GM18520 (cell line): Measurements from ENCODE around the gene RPLP2.

Source experiments
- ATAC-seq: cut with Tn5 transposase; IDR thresholded peaks from one replicate; pipeline ENCODE4 v1.9.1; 2021; ENCODE audit not compliant: unreplicated experiment

Gene RPLP2

GRCh38 chr11:821512-822371, 12.0 kb downstream of the RPLP2 start:
- ATAC-seq: no peak

- ATAC-seq: no peak
Observed at GRCh38 chr11:823441-824291, 13.9 kb downstream of the RPLP2 start.

- no peak for ATAC-seq
Observed at GRCh38 chr11:824292-824880, 14.6 kb downstream of the RPLP2 start.

GRCh38 chr11:824942-825341, 15.2 kb downstream of the RPLP2 start:
- ATAC-seq: no peak

GRCh38 chr11:825366-826226, 15.8 kb downstream of the RPLP2 start:
- ATAC-seq: no peak

DNA sequence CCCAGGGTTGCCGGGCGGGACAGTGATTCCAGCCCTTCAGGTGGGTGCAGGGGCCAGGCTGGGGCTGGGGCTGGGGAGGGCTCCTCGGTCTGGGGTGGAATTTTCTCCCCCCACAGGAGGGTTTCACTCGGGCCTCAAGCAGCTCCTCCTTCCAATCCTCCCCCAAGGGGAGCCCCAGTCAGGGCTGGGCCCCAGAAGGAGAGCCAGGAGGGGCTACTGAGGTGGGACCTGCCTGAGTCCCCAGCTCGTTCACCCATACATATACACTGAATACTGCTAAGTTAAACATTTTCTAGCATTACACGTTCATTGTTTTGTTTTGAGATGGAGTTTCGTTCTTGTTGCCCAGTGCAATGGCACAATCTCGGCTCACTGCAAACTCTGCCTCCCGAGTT, 16.5 kb downstream of the RPLP2 start:
- ATAC-seq: no peak

DNA sequence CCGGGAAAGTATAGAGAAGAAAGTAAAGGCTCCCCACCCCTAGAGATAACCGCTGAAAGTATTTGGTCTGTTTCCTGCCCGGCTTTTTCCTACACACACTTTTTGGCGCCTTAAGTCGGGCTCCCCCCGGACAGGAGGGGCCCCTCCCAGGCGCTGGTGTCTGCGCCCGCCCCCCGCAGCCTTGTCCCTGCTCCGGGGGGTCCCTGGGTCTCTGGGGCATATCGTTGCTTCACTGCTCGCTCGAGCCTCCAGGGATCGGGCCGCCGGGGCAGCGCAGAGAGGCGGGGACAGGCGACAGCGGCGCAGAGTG, 17.0 kb downstream of the RPLP2 start:
- ATAC-seq: no peak

DNA sequence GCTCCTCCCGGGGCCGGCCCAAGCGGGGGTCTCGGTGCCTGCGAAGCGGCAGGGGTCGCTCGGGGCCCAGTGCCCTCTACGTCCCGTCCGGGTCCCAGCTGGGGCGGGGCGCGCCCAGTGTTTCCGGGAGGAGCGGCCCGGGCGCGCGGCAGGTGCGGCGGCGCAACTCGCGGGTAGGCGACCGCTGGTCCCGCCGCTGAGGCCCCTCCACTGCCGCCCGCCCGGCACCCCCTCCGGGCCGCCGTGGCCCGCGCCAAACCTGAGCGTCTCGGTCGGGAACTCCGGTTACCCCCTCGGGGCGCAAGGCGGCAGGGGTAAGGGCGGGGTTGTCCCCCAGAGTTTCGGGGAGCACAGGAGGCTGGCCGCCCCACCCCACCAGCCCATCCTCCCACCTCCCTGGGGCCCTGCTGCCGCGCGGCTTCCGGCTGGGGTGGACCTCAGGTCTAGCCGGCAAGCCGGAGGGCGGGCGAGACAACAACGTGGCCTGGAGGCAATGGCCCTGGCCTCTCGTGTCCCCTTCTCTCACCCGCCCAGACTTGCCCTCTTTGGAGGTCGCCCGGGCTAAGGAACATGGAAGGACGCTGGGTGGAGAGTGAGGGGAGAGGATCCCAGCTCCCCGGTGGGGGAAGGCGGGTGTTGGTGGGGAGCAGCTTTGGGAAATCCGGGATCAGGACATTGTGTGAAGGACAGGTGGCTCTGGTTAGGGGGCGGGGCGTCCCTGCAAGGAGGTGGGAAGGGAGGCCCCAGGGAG, 17.6 kb downstream of the RPLP2 start:
- ATAC-seq: no peak

GRCh38 chr11:827897-828192, 18.1 kb downstream of the RPLP2 start, which contains the start of gene CRACR2B:
TSS of gene CRACR2B (plus strand) at chr11:827919. CDS start at chr11:828608, 689 bp downstream.
- ATAC-seq: no peak

GRCh38 chr11:828506-829175, 18.9 kb downstream of the RPLP2 start:
- no peak for ATAC-seq

GRCh38 chr11:829176-829846, 19.5 kb downstream of the RPLP2 start:
- no peak for ATAC-seq

- ATAC-seq: no peak
Observed at GRCh38 chr11:829847-830294, 20.1 kb downstream of the RPLP2 start.

GRCh38 chr11:830295-831117, 20.7 kb downstream of the RPLP2 start:
- no peak for ATAC-seq

DNA sequence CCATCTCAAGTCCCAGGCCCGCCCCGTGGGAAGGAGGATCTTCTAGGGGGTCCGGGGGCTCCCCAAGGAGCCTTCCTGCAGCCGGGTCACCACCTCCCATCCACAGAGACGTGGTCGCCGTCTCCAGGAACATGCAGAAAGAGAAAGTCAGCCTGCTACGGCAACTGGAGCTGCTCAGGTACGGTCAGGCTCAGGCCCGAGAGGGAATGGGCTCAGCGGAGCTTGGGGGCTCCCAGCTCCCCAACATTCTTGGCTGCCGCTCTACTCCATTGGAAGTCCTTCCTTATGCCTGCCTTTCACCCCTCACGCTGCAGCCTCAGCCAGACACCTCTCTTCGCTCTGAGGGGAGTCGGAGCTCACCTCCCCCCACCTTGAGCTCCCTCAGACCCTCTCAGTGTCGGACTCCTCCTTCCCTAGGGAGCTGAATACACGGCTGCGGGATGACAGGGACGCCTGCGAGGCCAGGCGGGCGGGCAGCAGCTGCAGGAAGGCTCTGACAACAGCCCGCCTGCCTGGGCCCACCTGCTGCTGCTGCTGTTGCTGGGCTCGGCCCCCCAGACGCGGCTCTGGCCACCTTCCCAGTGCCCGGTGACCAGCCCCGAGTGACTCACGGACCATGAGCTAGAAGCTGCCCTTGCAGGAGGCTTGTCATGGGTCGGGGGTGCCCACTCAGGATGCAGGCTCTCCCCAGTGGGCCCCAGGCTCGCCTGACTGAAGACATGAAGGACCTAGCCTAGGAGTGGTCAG, 21.5 kb downstream of the RPLP2 start:
- ATAC-seq: no peak

DNA sequence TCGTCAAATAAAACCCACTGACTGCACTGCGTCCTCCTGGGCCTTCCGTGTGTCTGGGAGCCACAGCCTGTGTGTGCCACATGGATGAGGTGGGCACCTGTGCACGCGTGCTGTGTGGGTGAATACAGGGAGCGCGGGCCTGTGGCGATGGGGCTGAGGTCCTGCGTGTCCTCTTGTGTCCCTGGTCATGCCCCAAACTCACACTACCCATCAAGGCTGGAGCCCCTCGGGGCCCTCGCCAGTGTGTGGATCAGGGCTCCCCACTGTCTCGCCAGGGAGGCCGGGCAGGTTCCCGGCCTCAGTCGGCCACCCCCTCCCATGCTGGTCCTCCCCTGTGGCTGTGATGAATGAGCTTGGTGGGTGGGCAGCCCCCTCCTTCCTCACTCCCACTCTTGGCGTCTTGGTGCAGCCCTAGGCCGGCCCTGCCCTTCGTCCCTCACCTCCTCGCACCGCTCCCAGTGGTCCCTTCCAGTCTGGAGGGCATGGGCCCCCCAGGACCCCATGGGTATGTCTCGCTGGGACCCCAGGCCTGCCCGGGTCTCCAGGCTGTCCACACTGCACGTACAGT, 22.3 kb downstream of the RPLP2 start:
- peak; percentile 1 for ATAC-seq

DNA sequence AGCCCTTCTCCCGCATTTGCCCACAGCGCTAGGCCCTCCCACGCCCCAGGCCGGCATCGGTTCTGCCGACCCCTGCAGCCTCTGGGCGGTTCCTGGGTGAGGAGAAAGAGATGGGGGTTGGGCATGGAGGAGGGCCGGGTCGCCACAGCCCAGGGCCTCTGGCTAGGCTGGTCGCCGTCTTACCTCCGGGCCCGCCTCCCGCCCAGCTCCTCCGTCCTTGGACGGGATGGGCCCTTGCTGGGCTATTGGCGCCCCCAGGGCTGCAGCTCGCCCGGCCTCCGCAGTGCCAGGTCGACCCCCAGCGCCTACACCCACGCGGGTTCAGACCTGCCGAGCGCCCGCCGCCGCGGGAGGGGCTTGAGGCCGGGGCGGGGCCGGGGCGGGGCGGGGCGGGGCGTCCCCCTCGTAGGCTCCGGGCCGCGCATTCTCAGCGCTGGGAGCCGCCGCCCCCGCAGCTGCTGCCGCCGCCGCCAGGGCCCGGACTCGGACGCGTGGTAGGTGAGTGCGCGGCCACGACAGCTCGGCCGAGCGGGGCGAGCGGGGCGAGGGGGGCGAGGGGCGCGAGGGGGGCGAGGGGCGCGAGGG, 22.9 kb downstream of the RPLP2 start, which contains the start of gene CD151:
TSS of gene CD151 (plus strand) at position 424 of the 585 bp plus-strand sequence. CDS start 3,118 bp downstream, outside the sequence.
- peak; percentile 27 for ATAC-seq
